HG02885 (cell line): ENCODE measurements around the gene DEFB114.
"Not testable (repeated sequence)": the region's sequence is repeated elsewhere in the genome, so short reads cannot be mapped to it uniquely, and the experiment has no call there.

Experiments used
- ATAC-seq: cut with Tn5 transposase; IDR thresholded peaks from one replicate; pipeline ENCODE4 v1.9.1; 2021; ENCODE audit warnings: mild to moderate bottlenecking; ENCODE audit not compliant: unreplicated experiment, poor library complexity

The DEFB114 gene

GRCh38 chr6:49964064-49964463 is at the start of gene DEFB114:
Gene DEFB114, minus strand, starts transcription at chr6:49964164. Its CDS starts 59 bp downstream, at chr6:49964105.
- no peak for ATAC-seq

- no peak for ATAC-seq
Observed at GRCh38 chr6:50007819-50008218, 43.9 kb upstream of the DEFB114 start.

- no peak for ATAC-seq
Observed at GRCh38 chr6:50003139-50003538, 39.2 kb upstream of the DEFB114 start.

GRCh38 chr6:49995278-49995677 is 31.3 kb upstream of the DEFB114 start:
- ATAC-seq, result no peak

- no peak for ATAC-seq
Observed at GRCh38 chr6:49988900-49989299, 24.9 kb upstream of the DEFB114 start.

GRCh38 chr6:49987749-49988148 is 23.8 kb upstream of the DEFB114 start:
- ATAC-seq, result no peak

GRCh38 chr6:49986551-49986950 is 22.6 kb upstream of the DEFB114 start:
- ATAC-seq, result no peak

GRCh38 chr6:49982046-49982445 is 18.1 kb upstream of the DEFB114 start:
- ATAC-seq, result no peak

GRCh38 chr6:49980898-49981297 is 16.9 kb upstream of the DEFB114 start:
- peak; percentile 45 for ATAC-seq

- ATAC-seq, result no peak
Observed at GRCh38 chr6:49979584-49979983, 15.6 kb upstream of the DEFB114 start.

GRCh38 chr6:49978332-49979226 is 14.6 kb upstream of the DEFB114 start:
- ATAC-seq, result no peak

- ATAC-seq, result no peak
Observed at GRCh38 chr6:49969605-49970004, 5.6 kb upstream of the DEFB114 start, which contains the start of gene DEFB113. Gene DEFB113, minus strand, starts transcription at chr6:49969625. Its CDS starts 0 bp downstream, at chr6:49969625.

GRCh38 chr6:49966823-49967222 is 2.9 kb upstream of the DEFB114 start:
- no peak for ATAC-seq

GRCh38 chr6:49966334-49966733 is 2.4 kb upstream of the DEFB114 start:
- no peak for ATAC-seq

GRCh38 chr6:49958180-49958579 is 5.8 kb downstream of the DEFB114 start:
- ATAC-seq, result no peak

- no peak for ATAC-seq
Observed at GRCh38 chr6:49955847-49956246, 8.1 kb downstream of the DEFB114 start.

GRCh38 chr6:49951926-49952325 is 12.0 kb downstream of the DEFB114 start:
- no peak for ATAC-seq

- no peak for ATAC-seq
Observed at GRCh38 chr6:49950415-49950751, 13.6 kb downstream of the DEFB114 start.

- ATAC-seq, result no peak
Observed at GRCh38 chr6:49949062-49949461, 14.9 kb downstream of the DEFB114 start.

- no peak for ATAC-seq
Observed at GRCh38 chr6:49946835-49947234, 17.1 kb downstream of the DEFB114 start.

- ATAC-seq, result not testable (repeated sequence)
Observed at GRCh38 chr6:49944068-49944467, 19.9 kb downstream of the DEFB114 start.

- no peak for ATAC-seq
Observed at GRCh38 chr6:49939993-49940498, 23.9 kb downstream of the DEFB114 start.
